GM12878 (cell line): ENCODE results near the gene TNNT1. TPM values are rescaled to one million over a fixed set of nuclear protein-coding genes. Genes with fewer than 3 reads are reported as not detected.

Experiments
- BCL11A ChIP-seq: IDR thresholded peaks from 2 replicates; pipeline ENCODE4 v1.6.1; 2011; ENCODE audit warnings: low read depth, low read length
- CEBPB ChIP-seq, 2 experiments: fragments of 150-350 bp in 1 of 2; IDR thresholded peaks; 2 replicates each; pipeline ENCODE4 v1.6.1; 2012 to 2014; ENCODE audit warnings: low read depth in 2 of 2, low read length in 2 of 2, borderline replicate concordance in 1 of 2, inconsistent platforms in 1 of 2
- CHD1 ChIP-seq: IDR thresholded peaks from 2 replicates; pipeline ENCODE4 v1.6.1; 2012; ENCODE audit warnings: low read depth, low read length, improper control_type of control experiment
- ESRRA ChIP-seq: IDR thresholded peaks from 2 replicates; pipeline ENCODE4 v1.6.1; 2012; ENCODE audit warnings: mild to moderate bottlenecking, low read length, improper control_type of control experiment
- FOXM1 ChIP-seq: IDR thresholded peaks from 2 replicates; pipeline ENCODE4 v1.6.1; 2012; ENCODE audit warnings: low read depth, mild to moderate bottlenecking, inconsistent platforms, low read length, moderate library complexity
- IKZF1 ChIP-seq: fragments of 450-650 bp; conservative IDR thresholded peaks from 2 replicates; pipeline ENCODE4 v1.6.1; 2017; ENCODE audit warnings: antibody characterized with exemption, mild to moderate bottlenecking
- MEF2A ChIP-seq: IDR thresholded peaks from 2 replicates; pipeline ENCODE4 v1.6.1; 2011; ENCODE audit warnings: low read depth, mild to moderate bottlenecking, low read length, moderate library complexity; ENCODE audit not compliant: insufficient read depth
- RAD21 ChIP-seq: IDR thresholded peaks from 2 replicates; pipeline ENCODE4 v1.6.1; 2011; ENCODE audit warnings: mild to moderate bottlenecking, low read depth, low read length, moderate library complexity; ENCODE audit not compliant: insufficient read depth
- SRF ChIP-seq, 2 experiments: IDR thresholded peaks; 2 replicates each; pipeline ENCODE4 v1.6.1; 2011; ENCODE audit warnings: low read depth in 2 of 2, low read length in 2 of 2, mild to moderate bottlenecking in 1 of 2, moderate library complexity in 1 of 2
- STAT1 ChIP-seq: fragments of 450-650 bp; conservative IDR thresholded peaks from 2 replicates; pipeline ENCODE4 v1.6.1; 2014; ENCODE audit warnings: antibody characterized with exemption, mild to moderate bottlenecking
- STAT3 ChIP-seq: IDR thresholded peaks from 2 replicates; pipeline ENCODE4 v1.6.1; 2011; ENCODE audit warnings: low read depth, low read length, improper control_type of control experiment
- WRNIP1 ChIP-seq: IDR thresholded peaks from 2 replicates; pipeline ENCODE4 v1.6.1; 2011; ENCODE audit warnings: low read depth, low read length, improper control_type of control experiment, borderline replicate concordance
- ZNF274 ChIP-seq: IDR thresholded peaks from one replicate; pipeline ENCODE4 v1.8.0; 2011; ENCODE audit not compliant: insufficient read length, insufficient read depth
- polyA plus RNA-seq, 11 experiments: library from polyadenylated mRNA; depleted of rRNA in 4 of 11; unstranded in 6 of 11; stranded (reverse) in 5 of 11; fragments of >200 nt; fragmentation: Nextera tagmentation in 4 of 11; fragmentation: Illumina TruSeq in 1 of 11; extraction: Ambion mirVana in 4 of 11; extraction: Trizol in 1 of 11; gene quantifications; 1 replicate in 1 of 11; 2 replicates in 10 of 11; pipeline versions ENCODE4 v1.2.1 to v1.2.3, GENCODE V29; 2011 to 2016; ENCODE audit warnings: inconsistent platforms in 2 of 11, missing spikeins in 2 of 11, low read depth in 1 of 11
- total RNA-seq, 4 experiments: library from RNA; depleted of rRNA in 3 of 4; stranded (reverse); fragments of >200 nt in 3 of 4; fragmentation: Illumina TruSeq in 1 of 4; extraction: Trizol in 1 of 4; gene quantifications; 2 replicates each; pipeline versions ENCODE4 v1.2.1 to v1.2.3, GENCODE V29; 2013 to 2021
- TF ChIP-seq, protein P1 (sequence below), 3 experiments: IDR thresholded peaks in 2 of 3; conservative IDR thresholded peaks in 1 of 3; 2 replicates each; pipeline ENCODE4 v1.5.1; 2011; ENCODE audit warnings: low read depth in 3 of 3, low read length in 3 of 3, mild to moderate bottlenecking in 3 of 3, control low read depth in 2 of 3, moderate library complexity in 2 of 3, inconsistent platforms in 1 of 3, mixed read lengths in 1 of 3; ENCODE audit not compliant: control insufficient read depth in 2 of 3, insufficient read depth in 1 of 3; ENCODE audit errors: extremely low read depth in 1 of 3
- TF ChIP-seq, protein P2 (sequence below): fragments of 450-650 bp; IDR thresholded peaks from 2 replicates; pipeline ENCODE4 v1.6.1; 2017; ENCODE audit warnings: low read depth, mild to moderate bottlenecking, moderate library complexity
- TF ChIP-seq, protein P3 (sequence below): fragments of 150-350 bp; IDR thresholded peaks from 2 replicates; pipeline ENCODE4 v1.6.1; 2016; ENCODE audit warnings: low read depth, low read length
- TF ChIP-seq, protein P4 (sequence below): fragments of 450-650 bp; IDR thresholded peaks from 2 replicates; pipeline ENCODE4 v1.6.1; 2016; ENCODE audit warnings: mild to moderate bottlenecking

The TNNT1 gene
- total and polyA plus RNA-seq, 10 of the 15 experiments (the other 5 are each of a cell fraction or from before 2014, with no cell fraction given): 0.26 to 0.62 (median 0.37) TPM; not detected in 7

DNA sequence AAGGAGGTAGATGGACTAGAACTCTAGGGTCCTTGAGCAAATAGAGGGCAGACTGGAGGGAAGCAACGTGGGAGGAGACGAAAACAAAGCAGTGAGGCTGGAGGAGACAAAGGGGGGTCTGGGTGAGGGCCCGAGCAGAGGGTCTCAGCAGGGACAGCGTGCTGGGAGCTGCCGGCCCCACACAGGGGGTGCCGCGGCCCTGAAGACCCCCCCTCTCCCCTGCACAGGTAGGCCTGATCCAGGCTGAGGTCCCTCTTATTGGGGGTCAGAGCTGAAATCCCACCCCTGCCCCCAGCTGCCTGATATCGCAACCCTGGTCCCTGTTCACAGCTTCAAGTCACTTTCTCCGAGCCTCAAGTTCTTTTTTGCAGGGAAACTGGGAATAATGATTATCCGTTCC is 64.6 kb downstream of the TNNT1 start (continued):
- TF ChIP-seq, protein P1, sequence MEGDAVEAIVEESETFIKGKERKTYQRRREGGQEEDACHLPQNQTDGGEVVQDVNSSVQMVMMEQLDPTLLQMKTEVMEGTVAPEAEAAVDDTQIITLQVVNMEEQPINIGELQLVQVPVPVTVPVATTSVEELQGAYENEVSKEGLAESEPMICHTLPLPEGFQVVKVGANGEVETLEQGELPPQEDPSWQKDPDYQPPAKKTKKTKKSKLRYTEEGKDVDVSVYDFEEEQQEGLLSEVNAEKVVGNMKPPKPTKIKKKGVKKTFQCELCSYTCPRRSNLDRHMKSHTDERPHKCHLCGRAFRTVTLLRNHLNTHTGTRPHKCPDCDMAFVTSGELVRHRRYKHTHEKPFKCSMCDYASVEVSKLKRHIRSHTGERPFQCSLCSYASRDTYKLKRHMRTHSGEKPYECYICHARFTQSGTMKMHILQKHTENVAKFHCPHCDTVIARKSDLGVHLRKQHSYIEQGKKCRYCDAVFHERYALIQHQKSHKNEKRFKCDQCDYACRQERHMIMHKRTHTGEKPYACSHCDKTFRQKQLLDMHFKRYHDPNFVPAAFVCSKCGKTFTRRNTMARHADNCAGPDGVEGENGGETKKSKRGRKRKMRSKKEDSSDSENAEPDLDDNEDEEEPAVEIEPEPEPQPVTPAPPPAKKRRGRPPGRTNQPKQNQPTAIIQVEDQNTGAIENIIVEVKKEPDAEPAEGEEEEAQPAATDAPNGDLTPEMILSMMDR (IDR thresholded peaks at IDR 0.05 in 2 of 3, conservative IDR thresholded peaks at IDR 0.05 in 1 of 3; ENCODE audit: control insufficient read depth in 2 of 3, extremely low read depth in 1 of 3, insufficient read depth in 1 of 3, low read depth in 3 of 3, low read length in 3 of 3): no peak
- TF ChIP-seq ESRRA: no peak
- TF ChIP-seq, protein P2, sequence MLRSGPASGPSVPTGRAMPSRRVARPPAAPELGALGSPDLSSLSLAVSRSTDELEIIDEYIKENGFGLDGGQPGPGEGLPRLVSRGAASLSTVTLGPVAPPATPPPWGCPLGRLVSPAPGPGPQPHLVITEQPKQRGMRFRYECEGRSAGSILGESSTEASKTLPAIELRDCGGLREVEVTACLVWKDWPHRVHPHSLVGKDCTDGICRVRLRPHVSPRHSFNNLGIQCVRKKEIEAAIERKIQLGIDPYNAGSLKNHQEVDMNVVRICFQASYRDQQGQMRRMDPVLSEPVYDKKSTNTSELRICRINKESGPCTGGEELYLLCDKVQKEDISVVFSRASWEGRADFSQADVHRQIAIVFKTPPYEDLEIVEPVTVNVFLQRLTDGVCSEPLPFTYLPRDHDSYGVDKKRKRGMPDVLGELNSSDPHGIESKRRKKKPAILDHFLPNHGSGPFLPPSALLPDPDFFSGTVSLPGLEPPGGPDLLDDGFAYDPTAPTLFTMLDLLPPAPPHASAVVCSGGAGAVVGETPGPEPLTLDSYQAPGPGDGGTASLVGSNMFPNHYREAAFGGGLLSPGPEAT: no peak
- TF ChIP-seq IKZF1: no peak
- no peak for TF ChIP-seq SRF (IDR thresholded peaks at IDR 0.05; ENCODE audit: low read depth in 2 of 2, low read length in 2 of 2)
- no peak for TF ChIP-seq WRNIP1
- no peak for TF ChIP-seq MEF2A
- TF ChIP-seq, protein P3, sequence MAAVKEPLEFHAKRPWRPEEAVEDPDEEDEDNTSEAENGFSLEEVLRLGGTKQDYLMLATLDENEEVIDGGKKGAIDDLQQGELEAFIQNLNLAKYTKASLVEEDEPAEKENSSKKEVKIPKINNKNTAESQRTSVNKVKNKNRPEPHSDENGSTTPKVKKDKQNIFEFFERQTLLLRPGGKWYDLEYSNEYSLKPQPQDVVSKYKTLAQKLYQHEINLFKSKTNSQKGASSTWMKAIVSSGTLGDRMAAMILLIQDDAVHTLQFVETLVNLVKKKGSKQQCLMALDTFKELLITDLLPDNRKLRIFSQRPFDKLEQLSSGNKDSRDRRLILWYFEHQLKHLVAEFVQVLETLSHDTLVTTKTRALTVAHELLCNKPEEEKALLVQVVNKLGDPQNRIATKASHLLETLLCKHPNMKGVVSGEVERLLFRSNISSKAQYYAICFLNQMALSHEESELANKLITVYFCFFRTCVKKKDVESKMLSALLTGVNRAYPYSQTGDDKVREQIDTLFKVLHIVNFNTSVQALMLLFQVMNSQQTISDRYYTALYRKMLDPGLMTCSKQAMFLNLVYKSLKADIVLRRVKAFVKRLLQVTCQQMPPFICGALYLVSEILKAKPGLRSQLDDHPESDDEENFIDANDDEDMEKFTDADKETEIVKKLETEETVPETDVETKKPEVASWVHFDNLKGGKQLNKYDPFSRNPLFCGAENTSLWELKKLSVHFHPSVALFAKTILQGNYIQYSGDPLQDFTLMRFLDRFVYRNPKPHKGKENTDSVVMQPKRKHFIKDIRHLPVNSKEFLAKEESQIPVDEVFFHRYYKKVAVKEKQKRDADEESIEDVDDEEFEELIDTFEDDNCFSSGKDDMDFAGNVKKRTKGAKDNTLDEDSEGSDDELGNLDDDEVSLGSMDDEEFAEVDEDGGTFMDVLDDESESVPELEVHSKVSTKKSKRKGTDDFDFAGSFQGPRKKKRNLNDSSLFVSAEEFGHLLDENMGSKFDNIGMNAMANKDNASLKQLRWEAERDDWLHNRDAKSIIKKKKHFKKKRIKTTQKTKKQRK: no peak
- TF ChIP-seq, protein P4, sequence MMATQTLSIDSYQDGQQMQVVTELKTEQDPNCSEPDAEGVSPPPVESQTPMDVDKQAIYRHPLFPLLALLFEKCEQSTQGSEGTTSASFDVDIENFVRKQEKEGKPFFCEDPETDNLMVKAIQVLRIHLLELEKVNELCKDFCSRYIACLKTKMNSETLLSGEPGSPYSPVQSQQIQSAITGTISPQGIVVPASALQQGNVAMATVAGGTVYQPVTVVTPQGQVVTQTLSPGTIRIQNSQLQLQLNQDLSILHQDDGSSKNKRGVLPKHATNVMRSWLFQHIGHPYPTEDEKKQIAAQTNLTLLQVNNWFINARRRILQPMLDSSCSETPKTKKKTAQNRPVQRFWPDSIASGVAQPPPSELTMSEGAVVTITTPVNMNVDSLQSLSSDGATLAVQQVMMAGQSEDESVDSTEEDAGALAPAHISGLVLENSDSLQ: no peak
- no peak for TF ChIP-seq RAD21
- TF ChIP-seq CEBPB (IDR thresholded peaks at IDR 0.05; ENCODE audit: borderline replicate concordance in 1 of 2, low read depth in 2 of 2, low read length in 2 of 2): no peak
- TF ChIP-seq STAT1: no peak
- no peak for TF ChIP-seq STAT3
- TF ChIP-seq BCL11A: no peak
- TF ChIP-seq CHD1: no peak
- no peak for TF ChIP-seq ZNF274
- no peak for TF ChIP-seq FOXM1
